ENCODE measurements around the gene PEX13.
"Not testable (repeated sequence)": the region's sequence is repeated elsewhere in the genome, so short reads cannot be mapped to it uniquely, and the experiment has no call there.

Gene PEX13, protein sequence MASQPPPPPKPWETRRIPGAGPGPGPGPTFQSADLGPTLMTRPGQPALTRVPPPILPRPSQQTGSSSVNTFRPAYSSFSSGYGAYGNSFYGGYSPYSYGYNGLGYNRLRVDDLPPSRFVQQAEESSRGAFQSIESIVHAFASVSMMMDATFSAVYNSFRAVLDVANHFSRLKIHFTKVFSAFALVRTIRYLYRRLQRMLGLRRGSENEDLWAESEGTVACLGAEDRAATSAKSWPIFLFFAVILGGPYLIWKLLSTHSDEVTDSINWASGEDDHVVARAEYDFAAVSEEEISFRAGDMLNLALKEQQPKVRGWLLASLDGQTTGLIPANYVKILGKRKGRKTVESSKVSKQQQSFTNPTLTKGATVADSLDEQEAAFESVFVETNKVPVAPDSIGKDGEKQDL

GRCh38 chr2:61017556-61018317, at the start of gene PEX13, which contains the start of gene PUS10:
TSS of gene PEX13 (plus strand) at chr2:61017720. CDS start at chr2:61017760, 40 bp downstream.
TSS of gene PUS10 (minus strand) at chr2:61018255. CDS start at chr2:61011890, 6,365 bp downstream.
- peak; percentile 70 for DNase-seq

DNA sequence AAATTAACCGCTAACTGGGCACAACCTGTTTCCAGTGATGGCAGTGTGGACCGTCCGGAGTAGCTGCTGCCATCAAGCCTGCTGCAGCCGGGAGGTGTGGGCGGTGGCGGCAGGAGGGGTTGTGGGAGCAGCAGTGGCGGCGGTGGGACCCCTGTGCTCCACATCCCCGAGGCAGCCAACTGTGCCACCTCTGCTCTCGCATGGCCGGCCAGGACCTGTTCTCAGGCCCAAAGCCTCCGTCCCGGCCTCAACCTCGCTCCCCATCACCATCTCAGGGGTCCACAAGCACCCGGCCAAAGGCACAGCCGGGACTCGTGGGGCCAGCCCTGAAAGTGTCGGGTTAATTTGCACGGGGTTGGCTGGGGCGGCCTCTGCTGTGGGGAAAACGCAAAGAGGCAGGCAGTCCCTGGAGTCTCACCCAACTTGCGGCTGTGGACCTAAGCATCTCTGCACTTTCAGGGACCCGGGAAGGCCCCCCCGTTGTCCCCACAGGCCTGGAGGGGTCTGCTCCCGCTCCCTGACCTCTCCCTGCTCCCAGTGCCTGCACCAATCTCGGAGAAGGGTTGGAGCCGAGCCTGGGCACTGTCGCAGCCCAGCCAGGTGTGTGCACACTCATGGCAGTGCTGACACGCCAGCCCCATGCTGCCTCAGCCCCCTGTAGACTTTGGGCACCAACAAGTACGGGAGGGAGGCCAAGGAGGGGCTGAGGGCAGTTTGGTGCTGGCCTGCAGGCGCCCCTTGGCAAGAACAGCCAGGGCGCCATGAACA, 44.4 kb upstream of the PEX13 start:
- no peak for DNase-seq

GRCh38 chr2:60973705-60974104, 43.8 kb upstream of the PEX13 start:
- no peak for DNase-seq

GRCh38 chr2:60974652-60975051, 42.9 kb upstream of the PEX13 start:
- no peak for DNase-seq

GRCh38 chr2:60976256-60976850, 41.2 kb upstream of the PEX13 start:
- no peak for DNase-seq

- DNase-seq: no peak
Measured at GRCh38 chr2:60976875-60977561, 40.5 kb upstream of the PEX13 start.

- no peak for DNase-seq
Measured at GRCh38 chr2:60977562-60977895, 40.0 kb upstream of the PEX13 start.

DNA sequence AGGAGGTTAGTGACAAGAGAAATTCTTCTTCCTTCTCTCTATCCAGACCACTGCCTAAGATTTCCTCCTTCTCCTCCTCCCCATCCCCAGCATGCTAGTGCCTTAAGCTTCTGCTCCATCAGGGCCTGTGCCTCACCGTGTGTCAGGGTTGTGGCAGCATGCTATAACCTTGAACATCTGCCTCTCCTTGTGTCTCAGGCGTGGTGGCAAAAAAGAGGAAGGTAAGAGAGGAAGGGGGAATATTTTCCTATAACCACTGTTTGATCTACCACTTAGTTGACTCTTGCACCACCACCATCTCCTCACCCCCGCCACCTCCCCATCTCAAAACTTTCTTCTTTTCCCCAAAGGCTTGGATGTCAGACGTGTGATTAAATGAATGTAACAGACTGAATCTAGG, 38.3 kb upstream of the PEX13 start:
- no peak for DNase-seq

- DNase-seq: no peak
Measured at GRCh38 chr2:60980071-60980815, 37.3 kb upstream of the PEX13 start.

- not testable (repeated sequence) for DNase-seq
Measured at GRCh38 chr2:60982066-60982465, 35.5 kb upstream of the PEX13 start.

GRCh38 chr2:60984720-60985119, 32.8 kb upstream of the PEX13 start:
- no peak for DNase-seq

DNA sequence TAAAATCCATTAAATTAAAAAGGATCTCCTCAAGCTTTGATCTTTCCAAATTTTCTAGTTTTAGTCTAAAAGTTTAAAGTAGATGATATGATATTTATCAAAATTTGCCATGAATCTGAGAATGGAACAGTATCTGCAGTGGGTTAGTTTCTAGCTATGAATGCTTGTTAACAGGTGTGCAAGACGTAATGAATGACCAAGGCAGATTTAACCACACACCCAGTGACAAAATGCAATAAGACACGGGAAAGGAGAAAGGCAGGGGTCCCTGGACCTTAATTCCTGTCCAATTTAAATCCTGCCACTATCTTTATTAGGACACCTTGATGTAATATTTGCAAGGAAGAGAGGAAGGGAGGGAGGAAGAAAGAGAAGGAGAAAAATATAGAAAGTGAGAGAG, 30.5 kb upstream of the PEX13 start:
- no peak for DNase-seq

DNA sequence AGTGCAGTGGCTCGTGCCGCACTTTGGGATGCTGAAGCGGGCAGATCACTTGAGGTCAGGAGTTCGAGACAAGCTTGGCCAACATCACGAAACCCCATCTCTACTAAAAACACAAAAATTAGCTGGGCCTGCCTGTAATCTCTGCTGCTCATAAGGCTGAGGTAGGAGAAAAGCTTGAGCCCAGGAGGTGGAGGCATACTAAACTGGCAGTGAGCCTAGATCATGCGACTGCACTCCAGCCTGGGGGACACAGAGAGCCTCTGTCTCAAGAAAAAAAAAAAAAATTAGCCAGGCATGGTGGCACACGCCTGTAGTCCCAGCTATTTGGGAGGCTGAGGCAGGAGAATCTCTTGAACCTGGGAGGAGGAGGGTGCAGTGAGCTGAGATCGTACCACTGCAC, 29.9 kb upstream of the PEX13 start:
- DNase-seq: not testable (repeated sequence)

DNA sequence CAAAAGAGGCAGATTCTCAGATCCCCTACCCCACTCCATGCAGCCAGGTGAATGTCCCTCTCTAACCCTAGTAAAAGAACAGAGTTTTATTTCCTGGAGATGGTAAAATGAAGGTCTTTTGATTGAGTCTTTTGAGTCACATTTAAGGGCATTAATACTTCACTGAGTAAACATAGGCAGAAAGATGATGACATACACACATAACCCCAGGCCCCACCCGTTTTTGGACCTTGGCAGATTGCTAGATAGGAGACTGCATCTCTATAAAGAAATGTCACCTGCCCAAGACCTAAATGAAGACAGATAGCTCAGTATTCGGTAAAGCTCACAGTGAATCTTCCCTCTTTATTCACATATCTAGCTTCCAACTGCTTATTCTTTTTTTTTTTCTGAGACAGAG, 28.3 kb upstream of the PEX13 start:
- no peak for DNase-seq

GRCh38 chr2:60991644-60992043, 25.9 kb upstream of the PEX13 start:
- no peak for DNase-seq

DNA sequence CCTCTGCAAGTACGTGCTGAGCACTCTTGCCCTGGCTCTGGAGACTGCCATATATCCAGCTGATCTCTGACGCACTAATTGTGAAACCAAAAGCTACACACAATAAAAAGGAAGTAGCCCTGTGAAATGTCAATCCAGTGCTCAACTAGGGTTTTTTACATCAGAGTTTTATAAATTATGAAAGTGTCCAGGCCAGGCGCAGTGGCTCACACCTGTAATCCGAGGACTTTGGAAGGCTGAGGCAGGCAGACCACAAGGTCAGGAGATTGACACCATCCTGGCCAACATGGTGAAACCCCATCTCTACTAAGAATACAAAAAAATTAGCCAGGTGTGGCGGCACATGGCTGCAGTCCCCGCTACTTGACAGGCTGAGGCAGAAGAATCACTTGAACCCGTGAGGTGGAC, 24.5 kb upstream of the PEX13 start:
- DNase-seq: no peak

DNA sequence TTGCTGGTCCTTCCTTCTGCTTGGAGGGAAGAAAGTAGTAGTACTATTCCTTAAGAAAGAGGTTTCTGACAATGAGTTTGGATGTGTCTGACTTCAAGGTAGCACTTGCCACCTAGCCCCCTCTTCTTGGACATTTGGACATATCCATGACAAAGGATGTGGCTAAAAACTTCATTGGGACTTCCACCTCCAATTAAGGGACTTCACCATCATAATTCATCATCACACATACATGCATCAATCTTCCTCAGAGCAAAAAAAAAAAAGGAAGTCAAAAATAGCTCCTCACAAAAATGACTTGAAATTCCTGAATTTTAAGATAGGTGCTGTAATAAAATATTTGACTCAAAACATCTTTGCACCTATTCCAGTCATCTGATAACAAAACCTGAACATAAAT, 23.4 kb upstream of the PEX13 start:
- DNase-seq: no peak

DNA sequence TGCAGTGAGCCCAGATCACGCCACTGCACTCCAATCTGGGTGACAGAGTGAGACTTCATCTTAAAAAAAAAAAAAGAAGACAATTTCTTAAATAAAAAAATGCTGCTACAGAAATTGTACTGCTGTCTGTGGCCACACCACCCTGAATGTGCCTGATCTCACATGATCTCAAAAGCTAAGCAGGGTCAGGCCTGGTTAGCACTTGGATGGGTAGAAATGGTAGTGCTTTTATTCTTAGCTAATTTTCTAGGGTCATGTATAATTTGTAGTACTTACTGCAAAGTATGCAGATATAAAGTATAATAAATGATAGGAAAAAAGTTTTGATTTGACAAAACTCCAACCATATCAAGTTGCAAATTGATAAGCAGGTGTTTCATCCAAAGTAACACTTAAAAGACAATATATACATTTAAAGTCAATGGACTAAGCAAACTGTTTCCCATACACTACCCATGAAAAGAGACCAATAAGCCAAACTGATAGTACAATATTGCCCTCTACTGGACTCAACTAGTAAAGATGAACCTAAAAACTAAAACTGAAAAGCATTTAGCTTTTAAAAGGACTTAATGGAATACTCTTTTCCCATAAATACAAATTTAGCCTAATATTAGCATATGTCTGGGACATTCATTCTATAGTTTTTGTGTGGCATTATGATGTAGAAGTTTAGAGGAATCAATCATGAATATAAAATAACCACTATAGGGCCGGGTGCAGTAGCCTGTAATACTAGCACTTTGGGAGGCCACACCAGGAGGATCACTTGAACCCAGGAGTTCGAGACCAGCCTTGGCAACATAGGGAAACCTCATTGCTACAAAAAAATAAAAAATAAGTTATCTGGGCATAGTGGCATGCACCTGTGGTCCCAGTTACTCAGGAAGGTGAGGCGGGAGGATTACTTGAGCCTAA, 18.6 kb upstream of the PEX13 start:
- peak; percentile 7 for DNase-seq

DNA sequence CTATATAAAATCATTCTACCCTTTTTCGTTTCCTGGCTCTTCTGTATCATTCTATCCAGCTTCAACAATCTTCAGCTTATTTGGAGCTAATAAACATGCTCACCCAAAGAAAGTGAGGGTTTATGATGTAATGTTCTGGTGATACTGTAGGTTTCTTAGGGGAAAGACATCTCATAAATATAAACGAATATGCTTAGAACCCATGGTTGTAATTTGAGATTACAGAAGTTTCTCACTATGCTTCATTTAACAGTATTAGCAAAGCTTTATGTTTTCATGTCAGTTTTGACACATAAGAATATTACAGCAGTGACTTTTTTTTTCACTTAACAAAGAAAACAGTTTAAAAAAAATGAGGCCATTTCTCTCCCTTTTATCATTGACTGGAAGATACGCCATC, 11.8 kb upstream of the PEX13 start:
- no peak for DNase-seq

DNA sequence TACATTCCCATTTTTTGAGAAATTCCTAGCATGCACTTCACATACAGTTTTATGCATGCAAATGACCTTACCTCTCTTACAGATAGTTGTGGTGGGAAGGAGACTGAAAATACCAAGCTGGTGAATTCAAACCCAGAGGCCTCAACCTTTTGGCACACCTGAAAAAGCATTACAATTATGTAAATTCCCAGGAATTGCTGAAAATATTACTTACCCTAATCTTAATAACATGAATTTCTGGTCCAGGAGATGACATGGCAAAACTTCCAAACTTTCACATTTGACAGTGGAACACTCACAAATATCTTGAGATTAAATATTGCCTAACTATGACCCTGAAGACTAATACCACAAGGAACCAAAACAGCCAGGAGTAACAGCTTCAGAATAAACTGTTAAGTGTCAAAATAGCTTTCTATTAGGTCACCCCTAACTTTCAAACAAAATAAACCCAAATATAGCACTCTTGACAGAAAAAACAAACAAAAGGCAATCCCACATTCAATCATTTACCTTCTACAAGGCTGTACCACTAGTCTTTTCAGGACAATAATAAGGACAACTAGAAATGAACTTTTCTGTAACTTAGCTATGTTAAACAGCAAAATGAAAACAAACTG, 10.9 kb upstream of the PEX13 start:
- DNase-seq: no peak

Measured in GDM1 (cell line).